Measurements from ENCODE around the gene METTL13. TPM values are rescaled to one million over a fixed set of nuclear protein-coding genes. Genes with fewer than 3 reads are reported as not detected.
A peak's percentile ranks its signal among the peaks of the same experiment; 100 is the strongest.

Gene METTL13
- total RNA-seq, 1 experiment from 2014 or later = 115 TPM

GRCh38 chr1:171762143-171762563 is 19.3 kb upstream of the METTL13 start:
- BruUV-seq (replicated peaks) = no TSS peak
- Histone ChIP-seq H3K27me3 (ENCODE audit: low read length) (peaks cover 53% of the 10 kb centered on the region), H3K4me3 (ENCODE audit: low read length) (no peak overlapping the region), H3K4me2 (ENCODE audit: low read length) (no peak overlapping the region), H2AFZ (ENCODE audit: low read length) (no peak overlapping the region), H3K9ac (ENCODE audit: low read length) (no peak overlapping the region), H3K9me3 (ENCODE audit: low read length) (peaks cover 3% of the 10 kb centered on the region), H3F3A (ENCODE audit: low read length, unreplicated experiment) (no peaks in the 10 kb centered on the region), H3K27ac (ENCODE audit: low read length) (no peak overlapping the region), H4K20me1 (ENCODE audit: low read length) (no peaks in the 10 kb centered on the region), H3K79me2 (ENCODE audit: low read length) (no peaks in the 10 kb centered on the region), H3K9me2 (replicated peaks; ENCODE audit: low read length) (no peaks in the 10 kb centered on the region), H3K4me1 (ENCODE audit: insufficient read depth, low read length) (no peaks in the 10 kb centered on the region), H3K36me3 (ENCODE audit: low read depth, low read length) (no peaks in the 10 kb centered on the region)
- no peak for DNase-seq
- no peak for ATAC-seq
- intact Hi-C loops (cut with micrococcal nuclease) = no loop called here
- ChIA-PET CTCF (no interaction called here), POLR2A (ENCODE audit: unreplicated experiment) (no interaction called here)
- TF ChIP-seq, protein P1, sequence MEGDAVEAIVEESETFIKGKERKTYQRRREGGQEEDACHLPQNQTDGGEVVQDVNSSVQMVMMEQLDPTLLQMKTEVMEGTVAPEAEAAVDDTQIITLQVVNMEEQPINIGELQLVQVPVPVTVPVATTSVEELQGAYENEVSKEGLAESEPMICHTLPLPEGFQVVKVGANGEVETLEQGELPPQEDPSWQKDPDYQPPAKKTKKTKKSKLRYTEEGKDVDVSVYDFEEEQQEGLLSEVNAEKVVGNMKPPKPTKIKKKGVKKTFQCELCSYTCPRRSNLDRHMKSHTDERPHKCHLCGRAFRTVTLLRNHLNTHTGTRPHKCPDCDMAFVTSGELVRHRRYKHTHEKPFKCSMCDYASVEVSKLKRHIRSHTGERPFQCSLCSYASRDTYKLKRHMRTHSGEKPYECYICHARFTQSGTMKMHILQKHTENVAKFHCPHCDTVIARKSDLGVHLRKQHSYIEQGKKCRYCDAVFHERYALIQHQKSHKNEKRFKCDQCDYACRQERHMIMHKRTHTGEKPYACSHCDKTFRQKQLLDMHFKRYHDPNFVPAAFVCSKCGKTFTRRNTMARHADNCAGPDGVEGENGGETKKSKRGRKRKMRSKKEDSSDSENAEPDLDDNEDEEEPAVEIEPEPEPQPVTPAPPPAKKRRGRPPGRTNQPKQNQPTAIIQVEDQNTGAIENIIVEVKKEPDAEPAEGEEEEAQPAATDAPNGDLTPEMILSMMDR (conservative IDR thresholded peaks at IDR 0.05; ENCODE audit: low read depth, low read length) = no peak
- TF ChIP-seq EZH2phosphoT487 (IDR thresholded peaks at IDR 0.05; ENCODE audit: borderline replicate concordance, low read length) (no peak), EZH2 (IDR thresholded peaks at IDR 0.05; ENCODE audit: low read length, unreplicated experiment) (no peak)

DNA sequence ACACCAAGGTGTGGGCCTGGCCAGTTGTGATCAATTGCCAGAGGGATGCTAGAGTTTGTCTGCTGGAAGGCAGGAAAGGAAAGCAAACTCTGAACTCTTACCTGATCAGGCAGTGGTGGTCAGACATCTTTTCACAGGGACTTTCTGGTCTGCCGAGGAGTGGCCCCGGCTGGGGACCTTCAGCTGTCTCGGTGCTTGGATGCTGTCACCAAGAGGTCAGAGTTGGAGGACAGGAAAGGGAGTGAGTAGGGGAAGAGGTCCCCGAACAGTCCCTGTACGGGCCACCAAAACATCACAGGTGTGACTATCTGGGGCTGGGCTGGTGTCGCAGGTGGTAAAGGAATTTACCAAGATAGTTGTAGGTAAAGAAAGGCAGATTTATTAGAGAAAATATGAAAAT is 17.7 kb upstream of the METTL13 start:
- TF ChIP-seq, protein P1 (conservative IDR thresholded peaks at IDR 0.05; ENCODE audit: low read depth, low read length) = no peak
- H3K27ac ChIP-seq (ENCODE audit: low read length) = no peak overlapping the region
- ATAC-seq (peak; percentile 19; the same call in 1 of the 2 replicates), DNase-seq (no peak)
- no peaks in the 10 kb centered on the region for H3K9me2 ChIP-seq (replicated peaks; ENCODE audit: low read length)
- no peaks in the 10 kb centered on the region for H4K20me1 ChIP-seq (ENCODE audit: low read length)
- no peak overlapping the region for H3K9ac ChIP-seq (ENCODE audit: low read length)
- H3K4me3 ChIP-seq (ENCODE audit: low read length) = no peak overlapping the region
- no peaks in the 10 kb centered on the region for H3K79me2 ChIP-seq (ENCODE audit: low read length)
- peaks cover 39% of the 10 kb centered on the region for H3K27me3 ChIP-seq (ENCODE audit: low read length)
- no peak overlapping the region for H3K4me2 ChIP-seq (ENCODE audit: low read length)
- no peaks in the 10 kb centered on the region for H3K9me3 ChIP-seq (ENCODE audit: low read length)
- CTCF ChIA-PET = no interaction called here
- no peaks in the 10 kb centered on the region for H3K4me1 ChIP-seq (ENCODE audit: insufficient read depth, low read length)
- BruUV-seq (replicated peaks) = no TSS peak
- intact Hi-C loops (cut with micrococcal nuclease) = no loop called here
- H2AFZ ChIP-seq (ENCODE audit: low read length) = no peak overlapping the region
- H3K36me3 ChIP-seq (ENCODE audit: low read depth, low read length) = no peaks in the 10 kb centered on the region
- H3F3A ChIP-seq (ENCODE audit: low read length, unreplicated experiment) = no peaks in the 10 kb centered on the region
- POLR2A ChIA-PET (ENCODE audit: unreplicated experiment) = no interaction called here

DNA sequence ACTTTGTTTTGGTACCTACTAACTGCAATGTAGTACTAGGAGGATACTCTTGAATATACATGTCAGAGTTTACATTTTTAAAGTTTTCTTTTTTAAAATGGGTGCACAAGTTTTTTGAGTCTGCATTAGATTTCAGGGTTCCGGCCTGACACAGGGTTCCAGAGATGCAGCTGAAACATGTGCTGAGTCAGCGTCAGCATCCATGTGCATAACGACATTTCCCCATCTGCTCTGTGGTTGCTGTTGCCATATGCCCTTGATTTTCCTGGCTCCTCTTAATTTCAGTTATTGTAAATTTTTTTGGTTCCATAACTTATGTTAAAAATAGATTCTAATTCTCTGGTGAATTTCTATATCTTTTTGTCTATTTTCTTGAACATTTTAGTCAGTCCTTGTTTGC is 12.3 kb upstream of the METTL13 start:
- peaks cover 24% of the 10 kb centered on the region for H3K27me3 ChIP-seq (ENCODE audit: low read length)
- no peaks in the 10 kb centered on the region for H3K79me2 ChIP-seq (ENCODE audit: low read length)
- no peaks in the 10 kb centered on the region for H3K9me2 ChIP-seq (replicated peaks; ENCODE audit: low read length)
- H3K4me2 ChIP-seq (ENCODE audit: low read length) = no peak overlapping the region
- H3F3A ChIP-seq (ENCODE audit: low read length, unreplicated experiment) = no peaks in the 10 kb centered on the region
- H3K4me3 ChIP-seq (ENCODE audit: low read length) = no peak overlapping the region
- H3K9ac ChIP-seq (ENCODE audit: low read length) = no peak overlapping the region
- H3K9me3 ChIP-seq (ENCODE audit: low read length) = no peaks in the 10 kb centered on the region
- H3K27ac ChIP-seq (ENCODE audit: low read length) = no peak overlapping the region
- intact Hi-C loops (cut with micrococcal nuclease) = no loop called here
- no peaks in the 10 kb centered on the region for H4K20me1 ChIP-seq (ENCODE audit: low read length)
- TF ChIP-seq EZH2 (IDR thresholded peaks at IDR 0.05; ENCODE audit: low read length, unreplicated experiment) (no peak), EZH2phosphoT487 (IDR thresholded peaks at IDR 0.05; ENCODE audit: borderline replicate concordance, low read length) (no peak)
- TF ChIP-seq, protein P1 (conservative IDR thresholded peaks at IDR 0.05; ENCODE audit: low read depth, low read length) = no peak
- no TSS peak for BruUV-seq (replicated peaks)
- DNase-seq (no peak), ATAC-seq (no peak)
- CTCF ChIA-PET = no interaction called here
- H3K36me3 ChIP-seq (ENCODE audit: low read depth, low read length) = no peaks in the 10 kb centered on the region
- POLR2A ChIA-PET (ENCODE audit: unreplicated experiment) = interaction anchor here (0.6 kb wide), 1 partner anchor 1203 kb away, joined by 4 read pairs; no protein-coding TSS in a partner anchor
- H2AFZ ChIP-seq (ENCODE audit: low read length) = no peak overlapping the region
- H3K4me1 ChIP-seq (ENCODE audit: insufficient read depth, low read length) = no peaks in the 10 kb centered on the region
